Omental fat pad (tissue), 4 donors: ENCODE measurements around the gene GSTA5. TPM values are rescaled to one million over a fixed set of nuclear protein-coding genes. Genes with fewer than 3 reads are reported as not detected.
A peak's percentile ranks its signal among the peaks of the same experiment; 100 is the strongest.
"Not testable (repeated sequence)": the region's sequence is repeated elsewhere in the genome, so short reads cannot be mapped to it uniquely, and the experiment has no call there.

Source experiments
- ATAC-seq: fragments of 150-250 bp; one replicate; pipeline ENCODE4 v1.9.1; 2016; ENCODE audit warnings: mild to moderate bottlenecking, moderate library complexity; ENCODE audit not compliant: low FRiP score
- DNase-seq: peaks from one replicate; pipeline ENCODE4 v3.0.0-alpha.2; 2019; ENCODE audit warnings: low spot score
- total RNA-seq, 4 donors: library from RNA; depleted of rRNA; stranded (reverse); fragments of >200 nt; gene quantifications; one replicate each; pipeline ENCODE4 v1.1.0, GENCODE V29; 2016
- TF ChIP-seq, protein P1 (sequence below), 3 donors: fragments of 450-650 bp; IDR thresholded peaks; one replicate each; pipeline ENCODE4 v1.5.1; 2016 to 2017; ENCODE audit warnings: antibody characterized with exemption in 3 of 3, mild to moderate bottlenecking in 3 of 3, moderate library complexity in 2 of 3

GSTA5 gene
- total RNA-seq, 4 donors from 2014 or later, result not detected

DNA sequence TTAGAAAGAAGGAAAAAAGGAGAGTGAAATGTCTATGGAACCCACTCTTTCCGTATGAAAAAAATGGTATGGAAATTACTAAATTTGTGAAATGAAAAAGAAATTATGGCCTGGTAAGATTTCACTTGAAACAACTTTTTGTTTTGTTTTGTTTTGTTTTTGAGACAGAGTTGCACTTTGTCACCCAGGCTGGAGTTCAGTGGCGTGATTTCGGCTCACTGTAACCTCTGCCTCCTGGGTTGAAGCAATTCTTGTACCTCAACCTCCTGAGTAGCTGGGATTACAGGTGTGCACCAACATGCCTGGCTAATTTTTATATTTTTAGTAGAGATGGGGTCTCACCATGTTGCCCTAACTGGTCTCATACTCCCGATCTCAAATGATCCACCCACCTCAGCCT lies 17.8 kb upstream of the GSTA5 start:
- DNase-seq (no peak), ATAC-seq (no peak)
- TF ChIP-seq, protein P1, sequence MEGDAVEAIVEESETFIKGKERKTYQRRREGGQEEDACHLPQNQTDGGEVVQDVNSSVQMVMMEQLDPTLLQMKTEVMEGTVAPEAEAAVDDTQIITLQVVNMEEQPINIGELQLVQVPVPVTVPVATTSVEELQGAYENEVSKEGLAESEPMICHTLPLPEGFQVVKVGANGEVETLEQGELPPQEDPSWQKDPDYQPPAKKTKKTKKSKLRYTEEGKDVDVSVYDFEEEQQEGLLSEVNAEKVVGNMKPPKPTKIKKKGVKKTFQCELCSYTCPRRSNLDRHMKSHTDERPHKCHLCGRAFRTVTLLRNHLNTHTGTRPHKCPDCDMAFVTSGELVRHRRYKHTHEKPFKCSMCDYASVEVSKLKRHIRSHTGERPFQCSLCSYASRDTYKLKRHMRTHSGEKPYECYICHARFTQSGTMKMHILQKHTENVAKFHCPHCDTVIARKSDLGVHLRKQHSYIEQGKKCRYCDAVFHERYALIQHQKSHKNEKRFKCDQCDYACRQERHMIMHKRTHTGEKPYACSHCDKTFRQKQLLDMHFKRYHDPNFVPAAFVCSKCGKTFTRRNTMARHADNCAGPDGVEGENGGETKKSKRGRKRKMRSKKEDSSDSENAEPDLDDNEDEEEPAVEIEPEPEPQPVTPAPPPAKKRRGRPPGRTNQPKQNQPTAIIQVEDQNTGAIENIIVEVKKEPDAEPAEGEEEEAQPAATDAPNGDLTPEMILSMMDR (IDR thresholded peaks at IDR 0.05), result no peak

DNA sequence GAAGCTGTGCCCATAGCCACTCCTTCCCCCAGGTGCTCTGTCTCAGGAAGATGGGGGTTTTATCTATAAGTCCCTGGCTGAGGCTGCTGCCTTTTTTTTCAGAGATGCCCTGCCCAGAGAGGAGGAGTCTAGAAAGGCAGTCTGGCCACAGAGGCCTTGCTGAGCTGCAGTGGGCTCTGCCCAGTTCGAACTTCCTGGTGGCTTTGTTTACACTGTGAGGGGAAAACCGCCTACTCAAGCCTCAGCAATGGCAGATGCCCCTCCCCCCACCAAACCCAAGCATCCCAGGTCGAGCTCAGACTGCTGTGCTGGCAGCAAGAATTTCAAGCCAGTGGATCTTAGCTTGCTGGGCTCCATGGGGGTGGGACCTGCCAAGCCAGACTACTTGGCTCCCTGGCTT lies 15.5 kb upstream of the GSTA5 start:
- not testable (repeated sequence) for DNase-seq, ATAC-seq

DNA sequence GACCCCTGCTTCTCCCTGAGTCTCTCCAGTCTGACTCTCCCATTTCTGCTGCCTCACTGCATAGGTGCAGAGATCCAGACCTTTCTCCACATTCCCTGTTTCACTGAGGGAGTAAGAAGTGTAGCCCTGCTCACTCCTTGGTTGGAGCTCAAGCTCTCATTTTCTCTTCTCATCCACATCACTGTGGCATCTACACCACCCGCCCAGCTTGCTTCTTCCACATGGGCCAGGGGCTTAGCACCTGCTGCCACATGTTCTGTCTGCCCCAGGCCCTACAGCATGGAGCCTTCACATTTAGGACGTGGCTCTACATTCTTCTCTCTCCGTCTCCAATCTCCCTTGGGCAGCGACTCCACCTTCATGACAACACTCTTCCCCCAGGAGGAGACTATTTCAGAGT lies 8.5 kb upstream of the GSTA5 start:
- no peak for ATAC-seq
- TF ChIP-seq, protein P1 (IDR thresholded peaks at IDR 0.05), result no peak
- no peak for DNase-seq

DNA sequence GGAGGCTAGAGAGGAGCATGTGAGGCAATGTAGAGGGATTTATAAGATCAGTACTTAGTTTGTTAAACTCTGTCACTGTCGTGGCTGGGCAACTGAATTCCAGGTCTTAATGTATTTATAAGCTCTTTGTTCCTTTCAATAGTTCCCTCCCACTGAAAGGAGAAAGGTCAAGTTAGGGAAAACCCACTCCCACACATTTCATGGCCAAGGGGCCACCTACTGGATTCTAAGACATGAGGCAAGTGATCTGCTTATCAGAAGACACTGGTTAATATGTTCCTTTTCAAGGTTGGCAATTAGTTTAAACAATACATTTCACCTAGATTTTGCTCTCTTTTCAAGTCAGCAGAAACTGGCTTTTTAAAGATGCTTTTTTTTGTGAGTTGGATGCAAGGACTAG lies 5.4 kb upstream of the GSTA5 start:
- ATAC-seq (no peak), DNase-seq (no peak)
- TF ChIP-seq, protein P1 (IDR thresholded peaks at IDR 0.05), result no peak

DNA sequence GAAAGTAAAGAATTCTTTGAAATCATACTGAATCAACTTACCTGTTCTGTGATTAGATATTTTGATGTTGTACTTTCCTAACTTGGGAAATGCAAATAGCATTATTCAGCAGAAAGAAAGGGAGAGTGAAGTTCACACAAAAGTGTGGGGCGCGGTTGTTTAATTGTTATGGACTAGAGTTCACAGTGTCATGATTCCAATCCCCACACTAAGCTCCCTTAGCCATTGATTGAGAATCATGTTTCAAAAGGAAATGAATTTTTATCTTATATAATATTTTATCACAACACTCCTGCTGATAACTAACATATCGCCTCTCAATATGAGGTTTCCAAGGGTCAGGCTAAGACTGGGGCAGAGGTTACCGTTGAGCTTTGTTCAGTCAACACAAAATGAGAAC lies 3.0 kb upstream of the GSTA5 start:
- no peak for ATAC-seq
- DNase-seq, result no peak
- TF ChIP-seq, protein P1 (IDR thresholded peaks at IDR 0.05), result no peak

DNA sequence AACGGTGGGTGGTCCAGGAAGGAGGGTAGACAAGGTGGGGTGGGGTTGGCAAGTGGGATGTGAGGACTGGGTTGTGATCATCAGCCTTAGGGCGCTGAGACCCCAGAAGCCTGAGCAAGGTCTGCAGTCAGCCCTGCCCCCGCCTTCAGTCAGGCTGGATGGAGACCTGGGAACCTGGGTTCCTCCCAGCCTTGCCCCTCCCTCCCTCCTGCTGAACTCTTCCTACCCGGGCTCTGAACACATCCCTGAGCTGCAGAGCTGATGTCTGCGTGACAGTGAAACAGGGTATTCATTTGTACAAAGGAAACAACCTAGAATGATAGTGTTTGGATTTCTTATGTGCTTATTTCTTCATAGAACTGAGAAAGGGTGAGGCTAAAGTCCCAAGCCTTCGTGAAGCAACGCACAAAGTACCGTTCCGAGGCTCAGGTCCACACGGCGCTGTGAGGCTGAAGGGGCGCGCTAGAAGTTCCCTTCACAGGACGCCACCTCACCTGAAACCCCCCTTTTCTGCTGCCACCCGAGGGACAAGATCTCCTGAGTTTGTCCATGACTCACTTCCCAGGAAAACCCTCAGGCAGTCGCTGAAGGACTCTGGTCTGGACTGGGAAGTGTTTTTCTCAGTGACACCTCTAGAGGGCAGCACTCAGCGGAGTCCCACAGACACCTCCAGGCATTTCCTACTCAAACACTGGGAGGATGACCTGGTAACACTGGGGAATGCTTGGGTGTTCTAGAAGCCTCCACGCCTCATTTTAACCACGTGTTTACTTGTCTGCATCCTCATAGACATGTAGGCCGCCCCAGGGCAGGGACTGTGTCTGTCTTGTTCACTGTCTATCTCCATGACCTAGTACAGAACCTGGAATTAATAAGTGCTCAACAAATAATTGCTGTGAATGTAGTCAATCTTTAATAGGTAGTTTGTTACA lies 1.2 kb downstream of the GSTA5 start:
- ATAC-seq (no peak), DNase-seq (peak; percentile 22)
- TF ChIP-seq, protein P1 (IDR thresholded peaks at IDR 0.05), result no peak

DNA sequence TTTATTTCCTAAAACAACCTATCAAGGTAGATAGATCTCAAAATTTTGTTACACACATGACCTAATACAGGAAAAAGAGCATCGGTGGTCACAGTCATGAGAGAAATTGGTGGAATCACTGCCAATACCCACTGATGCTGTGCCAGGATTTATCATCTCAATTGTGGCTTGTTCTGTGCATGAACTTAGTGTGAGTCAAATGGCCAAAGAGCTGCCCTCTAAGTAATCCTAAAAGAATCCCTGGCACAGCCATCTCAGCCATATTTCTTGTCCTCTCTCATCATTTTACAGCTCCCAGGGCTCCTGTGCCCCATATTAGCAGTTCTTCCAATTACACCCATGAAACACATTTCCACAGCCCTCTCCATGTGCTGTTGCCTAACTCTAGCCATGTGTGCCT lies 6.1 kb downstream of the GSTA5 start:
- TF ChIP-seq, protein P1 (IDR thresholded peaks at IDR 0.05), result no peak
- ATAC-seq, result no peak
- no peak for DNase-seq

DNA sequence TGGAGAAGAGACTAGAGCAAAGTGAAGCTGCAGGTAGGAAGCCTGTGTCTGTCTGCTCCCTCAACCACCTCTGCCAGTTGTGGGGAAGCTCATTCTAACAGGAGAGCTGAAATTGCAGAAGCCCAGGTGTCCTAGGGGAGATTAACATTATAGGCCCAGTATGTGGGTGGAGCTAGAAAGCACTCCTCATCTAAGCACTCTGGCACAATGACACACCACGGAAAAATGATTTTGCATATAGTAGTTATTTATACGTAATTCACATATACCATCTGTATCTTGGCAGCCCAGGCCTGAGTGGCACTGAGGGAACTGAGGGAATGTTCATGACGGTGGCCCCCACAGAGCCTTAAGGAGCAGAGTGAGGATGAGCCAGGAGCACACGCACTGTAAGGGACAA lies 9.7 kb downstream of the GSTA5 start:
- not testable (repeated sequence) for DNase-seq

More for the DNA sequence above, 9.7 kb downstream of the GSTA5 start:
- ATAC-seq, result not testable (repeated sequence)
